ENCODE data around the gene CLK3.
"Not testable (repeated sequence)": the region's sequence is repeated elsewhere in the genome, so short reads cannot be mapped to it uniquely, and the experiment has no call there.

- TF ChIP-seq ZNF423 (tag by site-specific recombination; IDR thresholded peaks at IDR 0.05); ZNF24 (tag by site-specific recombination; IDR thresholded peaks at IDR 0.05); ZFP37 (tag by site-specific recombination; IDR thresholded peaks at IDR 0.05); SETDB1 (IDR thresholded peaks at IDR 0.05; ENCODE audit: insufficient read length, low read length); ZNF639 (tag by site-specific recombination; IDR thresholded peaks at IDR 0.05); ZNF501 (tag by site-specific recombination; IDR thresholded peaks at IDR 0.05); ZNF350 (tag by site-specific recombination; IDR thresholded peaks at IDR 0.05); PRDM4 (tag by site-specific recombination; IDR thresholded peaks at IDR 0.05): not testable (repeated sequence)
- TF ChIP-seq, protein P1, sequence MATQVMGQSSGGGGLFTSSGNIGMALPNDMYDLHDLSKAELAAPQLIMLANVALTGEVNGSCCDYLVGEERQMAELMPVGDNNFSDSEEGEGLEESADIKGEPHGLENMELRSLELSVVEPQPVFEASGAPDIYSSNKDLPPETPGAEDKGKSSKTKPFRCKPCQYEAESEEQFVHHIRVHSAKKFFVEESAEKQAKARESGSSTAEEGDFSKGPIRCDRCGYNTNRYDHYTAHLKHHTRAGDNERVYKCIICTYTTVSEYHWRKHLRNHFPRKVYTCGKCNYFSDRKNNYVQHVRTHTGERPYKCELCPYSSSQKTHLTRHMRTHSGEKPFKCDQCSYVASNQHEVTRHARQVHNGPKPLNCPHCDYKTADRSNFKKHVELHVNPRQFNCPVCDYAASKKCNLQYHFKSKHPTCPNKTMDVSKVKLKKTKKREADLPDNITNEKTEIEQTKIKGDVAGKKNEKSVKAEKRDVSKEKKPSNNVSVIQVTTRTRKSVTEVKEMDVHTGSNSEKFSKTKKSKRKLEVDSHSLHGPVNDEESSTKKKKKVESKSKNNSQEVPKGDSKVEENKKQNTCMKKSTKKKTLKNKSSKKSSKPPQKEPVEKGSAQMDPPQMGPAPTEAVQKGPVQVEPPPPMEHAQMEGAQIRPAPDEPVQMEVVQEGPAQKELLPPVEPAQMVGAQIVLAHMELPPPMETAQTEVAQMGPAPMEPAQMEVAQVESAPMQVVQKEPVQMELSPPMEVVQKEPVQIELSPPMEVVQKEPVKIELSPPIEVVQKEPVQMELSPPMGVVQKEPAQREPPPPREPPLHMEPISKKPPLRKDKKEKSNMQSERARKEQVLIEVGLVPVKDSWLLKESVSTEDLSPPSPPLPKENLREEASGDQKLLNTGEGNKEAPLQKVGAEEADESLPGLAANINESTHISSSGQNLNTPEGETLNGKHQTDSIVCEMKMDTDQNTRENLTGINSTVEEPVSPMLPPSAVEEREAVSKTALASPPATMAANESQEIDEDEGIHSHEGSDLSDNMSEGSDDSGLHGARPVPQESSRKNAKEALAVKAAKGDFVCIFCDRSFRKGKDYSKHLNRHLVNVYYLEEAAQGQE (tag by site-specific recombination; IDR thresholded peaks at IDR 0.05) = not testable (repeated sequence)
- TF ChIP-seq, protein P2, sequence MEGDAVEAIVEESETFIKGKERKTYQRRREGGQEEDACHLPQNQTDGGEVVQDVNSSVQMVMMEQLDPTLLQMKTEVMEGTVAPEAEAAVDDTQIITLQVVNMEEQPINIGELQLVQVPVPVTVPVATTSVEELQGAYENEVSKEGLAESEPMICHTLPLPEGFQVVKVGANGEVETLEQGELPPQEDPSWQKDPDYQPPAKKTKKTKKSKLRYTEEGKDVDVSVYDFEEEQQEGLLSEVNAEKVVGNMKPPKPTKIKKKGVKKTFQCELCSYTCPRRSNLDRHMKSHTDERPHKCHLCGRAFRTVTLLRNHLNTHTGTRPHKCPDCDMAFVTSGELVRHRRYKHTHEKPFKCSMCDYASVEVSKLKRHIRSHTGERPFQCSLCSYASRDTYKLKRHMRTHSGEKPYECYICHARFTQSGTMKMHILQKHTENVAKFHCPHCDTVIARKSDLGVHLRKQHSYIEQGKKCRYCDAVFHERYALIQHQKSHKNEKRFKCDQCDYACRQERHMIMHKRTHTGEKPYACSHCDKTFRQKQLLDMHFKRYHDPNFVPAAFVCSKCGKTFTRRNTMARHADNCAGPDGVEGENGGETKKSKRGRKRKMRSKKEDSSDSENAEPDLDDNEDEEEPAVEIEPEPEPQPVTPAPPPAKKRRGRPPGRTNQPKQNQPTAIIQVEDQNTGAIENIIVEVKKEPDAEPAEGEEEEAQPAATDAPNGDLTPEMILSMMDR (tag by site-specific recombination; IDR thresholded peaks at IDR 0.05) = not testable (repeated sequence)
Measured at GRCh38 chr15:74596736-74597135, 18.9 kb upstream of the CLK3 start.

All from HEK293 (cell line).